Large intestine (tissue), 3 donors: ENCODE results near the gene TDP2. TPM values are rescaled to one million over a fixed set of nuclear protein-coding genes. Genes with fewer than 3 reads are reported as not detected.
"Not testable (repeated sequence)": the region's sequence is repeated elsewhere in the genome, so short reads cannot be mapped to it uniquely, and the experiment has no call there.

Source experiments
- DNase-seq, 2 donors: peaks; one replicate each; pipeline versions ENCODE4 v3.0.0 to v3.0.0-alpha.2; 2013
- H3K27ac ChIP-seq: one replicate; pipeline ENCODE4 v1.5.1; 2013; ENCODE audit warnings: low read length
- H3K27me3 ChIP-seq: 2 replicates; pipeline ENCODE4 v1.6.1; 2013; ENCODE audit warnings: low read length; ENCODE audit not compliant: control insufficient read depth, insufficient read depth
- H3K36me3 ChIP-seq: 2 replicates; pipeline ENCODE4 v1.6.1; 2013; ENCODE audit warnings: low read length; ENCODE audit not compliant: control insufficient read depth, insufficient read depth
- H3K4me1 ChIP-seq: one replicate; pipeline ENCODE4 v1.6.1; 2013; ENCODE audit warnings: low read length; ENCODE audit not compliant: control insufficient read depth, insufficient read depth
- H3K4me3 ChIP-seq: one replicate; pipeline ENCODE4 v1.5.1; 2013; ENCODE audit warnings: low read length
- H3K9me3 ChIP-seq: one replicate; pipeline ENCODE4 v1.6.1; 2013; ENCODE audit warnings: mild to moderate bottlenecking, low read depth, low read length, moderate library complexity; ENCODE audit not compliant: control insufficient read depth
- WGBS: methylation state at CpG from one replicate; pipeline ENCODE4 v1.1.5; 2013; ENCODE audit warnings: low lambda C conversion rate; ENCODE audit not compliant: insufficient coverage; 5-methylcytosine and 5-hydroxymethylcytosine counted together
- polyA plus RNA-seq: library from polyadenylated mRNA; unstranded; fragments of 120-200 nt; gene quantifications from one replicate; pipeline ENCODE4 v1.2.1, GENCODE V29; 2013

The TDP2 gene
- polyA plus RNA-seq, 1 donor = 292 TPM

DNA sequence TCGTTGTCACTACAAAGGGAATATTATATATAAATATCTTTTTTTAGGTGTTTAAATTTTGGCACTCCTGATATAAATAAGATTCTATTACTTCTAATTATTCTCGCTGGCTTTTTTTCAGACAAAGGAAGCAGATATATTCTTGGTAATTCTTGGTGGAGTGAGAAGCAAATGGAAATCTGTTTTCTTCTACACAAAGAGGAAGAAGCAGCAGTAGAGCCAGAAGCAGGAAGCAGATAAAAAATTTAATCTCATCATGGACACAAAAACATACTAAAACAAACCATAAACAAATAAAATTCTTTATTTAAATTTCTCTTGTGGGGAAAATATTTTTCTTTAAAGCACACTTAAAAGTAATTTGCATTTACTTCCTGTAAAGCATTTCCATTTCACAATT lies 17.0 kb downstream of the TDP2 start:
- Histone ChIP-seq H3K4me1 (peaks cover 11% of the 10 kb centered on the region), H3K36me3 (peaks cover 35% of the 10 kb centered on the region), H3K4me3 (no peak overlapping the region), H3K27me3 (peaks cover 3% of the 10 kb centered on the region), H3K27ac (no peak overlapping the region), H3K9me3 (no peaks in the 10 kb centered on the region)
- DNase-seq = no peak
- 100% methylated on average over 1 of the region's 2 CpGs for WGBS

DNA sequence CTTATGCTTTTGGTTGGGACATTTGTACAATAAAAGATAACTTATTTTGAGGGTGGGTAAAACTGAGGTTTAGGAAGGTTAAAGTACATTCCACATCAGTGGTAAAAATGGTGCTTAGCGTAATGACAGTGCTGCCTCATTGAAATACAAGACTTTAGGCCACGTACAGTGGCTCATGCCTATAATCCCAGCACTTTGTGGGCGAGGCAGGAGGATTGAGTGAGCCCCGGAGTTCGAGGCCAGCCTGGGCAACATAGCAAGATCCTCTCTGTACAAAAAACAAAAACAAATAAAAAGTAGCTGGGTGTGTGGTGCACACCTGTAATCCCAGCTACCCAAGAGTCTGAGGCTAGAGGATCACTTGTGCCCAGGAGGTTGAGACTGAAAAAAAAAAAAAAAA lies 18.4 kb downstream of the TDP2 start:
- H3K27me3 ChIP-seq = peaks cover 3% of the 10 kb centered on the region
- DNase-seq = no peak
- no peaks in the 10 kb centered on the region for H3K9me3 ChIP-seq
- peaks cover 28% of the 10 kb centered on the region for H3K36me3 ChIP-seq
- peaks cover 10% of the 10 kb centered on the region for H3K4me1 ChIP-seq
- no peak overlapping the region for H3K4me3 ChIP-seq
- no CpG with 5 or more reads among the region's 5 CpGs for WGBS
- no peak overlapping the region for H3K27ac ChIP-seq

DNA sequence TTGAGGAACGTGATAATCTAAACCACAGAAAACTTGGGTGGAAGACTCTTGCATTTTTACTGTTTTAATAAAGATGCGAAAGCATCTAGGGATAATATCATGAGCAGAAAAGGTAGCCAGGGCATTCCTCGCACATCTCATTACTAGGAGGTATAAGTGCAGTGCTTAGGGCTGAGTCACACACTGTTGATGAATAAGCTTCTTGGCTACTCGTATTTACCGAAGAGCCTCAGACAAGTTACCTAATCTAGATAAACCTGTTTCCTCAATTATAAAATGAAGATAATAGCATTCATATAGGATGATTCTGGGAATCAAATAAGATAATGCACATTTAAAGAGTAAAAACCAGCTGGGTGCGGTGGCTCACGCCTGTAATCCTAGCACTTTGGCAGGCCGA lies 19.9 kb downstream of the TDP2 start:
- no peak overlapping the region for H3K4me3 ChIP-seq
- H3K36me3 ChIP-seq = peaks cover 15% of the 10 kb centered on the region
- WGBS = 80% methylated on average over 1 of the region's 8 CpGs
- DNase-seq = no peak
- no peaks in the 10 kb centered on the region for H3K9me3 ChIP-seq
- no peak overlapping the region for H3K27ac ChIP-seq
- peaks cover 6% of the 10 kb centered on the region for H3K4me1 ChIP-seq
- peaks cover 3% of the 10 kb centered on the region for H3K27me3 ChIP-seq

DNA sequence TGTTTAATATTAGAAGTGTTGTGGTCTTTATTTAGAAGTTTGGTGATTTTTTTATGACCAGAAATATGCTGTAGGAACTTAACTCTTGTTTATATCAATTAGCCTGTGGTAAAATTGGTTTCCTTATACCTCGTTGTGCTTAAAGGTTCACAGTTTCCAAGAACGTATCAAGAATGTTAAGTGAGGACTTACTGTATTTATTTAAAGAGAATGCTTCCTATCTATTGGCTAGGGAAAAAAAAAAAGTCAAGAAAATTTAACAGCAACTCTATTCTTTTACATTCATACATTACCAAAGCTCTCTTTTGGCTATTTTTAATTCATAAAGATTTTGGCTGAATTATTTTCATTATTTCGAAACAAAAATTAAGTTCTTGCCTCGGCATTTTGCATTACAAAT lies 22.3 kb downstream of the TDP2 start:
- Histone ChIP-seq H3K27me3 (peaks cover 3% of the 10 kb centered on the region), H3K4me1 (peaks cover 6% of the 10 kb centered on the region), H3K36me3 (no peaks in the 10 kb centered on the region), H3K27ac (no peak overlapping the region), H3K9me3 (no peaks in the 10 kb centered on the region), H3K4me3 (no peak overlapping the region)
- WGBS = 75% methylated on average over 2 of the region's 4 CpGs
- DNase-seq = no peak

DNA sequence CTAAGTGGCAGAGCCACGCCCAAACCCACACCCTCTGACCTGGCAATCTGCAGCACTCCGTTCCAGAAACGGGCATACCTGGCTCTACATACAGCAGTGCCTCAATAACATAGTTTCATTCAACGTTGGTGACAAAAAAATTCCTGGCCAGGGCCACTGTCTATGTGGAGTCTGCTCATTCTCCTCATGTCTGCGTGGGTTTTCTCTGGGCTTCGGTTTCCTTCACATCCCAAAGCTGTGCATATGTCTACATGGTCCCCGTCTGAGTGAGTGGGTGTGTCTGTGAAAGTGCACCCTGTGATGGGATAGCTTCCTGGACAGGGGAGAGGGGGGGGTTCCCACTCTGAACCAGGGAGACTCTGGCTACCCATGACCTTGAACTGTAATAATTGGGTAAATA lies 22.8 kb downstream of the TDP2 start:
- no peak overlapping the region for H3K4me3 ChIP-seq
- peaks cover 6% of the 10 kb centered on the region for H3K4me1 ChIP-seq
- DNase-seq = no peak
- H3K9me3 ChIP-seq = no peaks in the 10 kb centered on the region
- peaks cover 3% of the 10 kb centered on the region for H3K27me3 ChIP-seq
- no peaks in the 10 kb centered on the region for H3K36me3 ChIP-seq
- no peak overlapping the region for H3K27ac ChIP-seq
- WGBS = no CpG with 5 or more reads among the region's 7 CpGs

DNA sequence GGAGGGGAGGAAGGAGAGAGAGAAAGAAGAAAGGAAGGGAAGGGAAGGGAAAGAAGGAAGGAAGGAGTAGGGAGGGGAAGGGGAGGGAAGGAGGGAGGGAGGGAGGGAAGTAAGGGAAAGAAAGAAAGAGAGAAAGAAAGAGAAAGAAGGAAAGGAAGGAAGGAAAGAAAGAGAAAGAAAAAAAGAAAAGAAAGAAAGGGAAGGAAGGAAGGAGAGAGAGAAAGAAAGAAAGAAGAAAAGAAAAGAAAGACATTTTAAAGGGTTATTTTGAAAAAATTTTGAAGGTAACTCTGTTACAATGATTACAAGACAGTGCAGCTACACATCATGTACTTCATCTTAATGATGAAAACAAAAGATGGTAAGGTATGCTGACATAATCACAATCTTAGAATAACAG lies 24.6 kb downstream of the TDP2 start:
- DNase-seq = no peak
- Histone ChIP-seq H3K27me3 (peaks cover 3% of the 10 kb centered on the region), H3K4me1 (peaks cover 6% of the 10 kb centered on the region), H3K9me3 (no peaks in the 10 kb centered on the region), H3K36me3 (no peaks in the 10 kb centered on the region), H3K27ac (no peak overlapping the region), H3K4me3 (no peak overlapping the region)

DNA sequence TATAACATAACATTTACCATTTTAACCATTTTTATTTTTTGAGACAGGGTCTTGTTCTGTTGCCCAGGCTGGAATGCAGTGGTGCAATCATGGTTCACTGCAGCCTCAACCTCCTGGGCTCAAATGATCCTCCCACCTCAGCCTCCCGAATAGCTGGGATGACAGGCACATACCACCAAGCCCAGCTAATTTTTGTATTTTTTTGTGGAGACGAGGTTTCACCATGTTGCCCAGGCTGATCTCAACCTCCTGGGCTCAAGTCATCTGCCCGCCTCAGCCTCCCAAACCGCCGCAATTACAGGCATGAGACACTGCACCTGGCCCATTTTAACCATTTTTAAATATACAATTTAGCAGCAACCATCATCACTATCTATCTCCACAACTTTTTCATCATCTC lies 26.1 kb downstream of the TDP2 start:
- not testable (repeated sequence) for DNase-seq, H3K4me3 ChIP-seq, H3K36me3 ChIP-seq, H3K4me1 ChIP-seq, H3K27ac ChIP-seq, H3K9me3 ChIP-seq, H3K27me3 ChIP-seq
- no CpG with 5 or more reads among the region's 5 CpGs for WGBS

DNA sequence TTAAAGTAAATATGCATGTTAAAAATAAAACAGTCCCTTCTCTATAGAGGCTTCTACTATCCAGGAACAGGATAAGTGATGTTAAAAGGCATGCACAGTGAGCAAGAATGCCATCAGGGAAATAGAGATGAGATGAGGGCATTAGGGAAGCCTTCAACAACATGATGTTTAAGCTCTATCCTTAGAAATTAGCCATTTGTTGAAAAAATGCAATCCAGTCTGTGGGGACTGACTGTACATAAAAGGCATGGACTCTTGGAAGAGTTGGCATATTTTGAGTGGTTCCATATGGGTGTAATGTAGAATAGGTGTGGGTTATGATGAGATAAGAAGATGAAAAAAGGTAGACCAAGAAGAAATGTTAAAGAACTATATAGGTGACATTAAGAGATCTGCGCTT lies 26.5 kb downstream of the TDP2 start:
- H3K27ac ChIP-seq = no peak overlapping the region
- 100% methylated on average over 1 of the region's 1 CpG for WGBS
- DNase-seq = no peak
- H3K27me3 ChIP-seq = no peaks in the 10 kb centered on the region
- H3K4me3 ChIP-seq = no peak overlapping the region
- H3K36me3 ChIP-seq = no peaks in the 10 kb centered on the region
- no peaks in the 10 kb centered on the region for H3K4me1 ChIP-seq
- no peaks in the 10 kb centered on the region for H3K9me3 ChIP-seq

DNA sequence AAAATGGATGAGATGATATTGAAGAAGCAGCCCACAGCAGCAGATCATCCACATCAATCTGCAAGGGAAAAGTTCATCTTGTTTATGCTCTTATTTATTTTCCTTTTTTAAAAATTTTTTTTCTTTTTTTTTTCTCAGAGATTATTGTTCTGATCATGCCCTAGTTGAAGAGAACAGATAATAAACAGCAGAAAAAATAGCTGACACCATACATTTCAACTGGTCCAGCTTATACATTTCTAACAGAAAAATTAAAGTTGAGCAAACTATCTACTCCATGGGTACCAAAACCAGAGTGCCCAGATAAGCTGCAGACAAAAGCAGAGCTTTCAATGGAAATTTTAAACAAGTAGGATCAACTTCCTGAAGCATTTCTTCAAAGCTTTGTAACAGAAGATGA lies 30.0 kb downstream of the TDP2 start:
- Histone ChIP-seq H3K27ac (no peak overlapping the region), H3K36me3 (no peaks in the 10 kb centered on the region), H3K9me3 (no peaks in the 10 kb centered on the region), H3K4me3 (no peak overlapping the region), H3K27me3 (no peaks in the 10 kb centered on the region), H3K4me1 (no peaks in the 10 kb centered on the region)
- no peak for DNase-seq

DNA sequence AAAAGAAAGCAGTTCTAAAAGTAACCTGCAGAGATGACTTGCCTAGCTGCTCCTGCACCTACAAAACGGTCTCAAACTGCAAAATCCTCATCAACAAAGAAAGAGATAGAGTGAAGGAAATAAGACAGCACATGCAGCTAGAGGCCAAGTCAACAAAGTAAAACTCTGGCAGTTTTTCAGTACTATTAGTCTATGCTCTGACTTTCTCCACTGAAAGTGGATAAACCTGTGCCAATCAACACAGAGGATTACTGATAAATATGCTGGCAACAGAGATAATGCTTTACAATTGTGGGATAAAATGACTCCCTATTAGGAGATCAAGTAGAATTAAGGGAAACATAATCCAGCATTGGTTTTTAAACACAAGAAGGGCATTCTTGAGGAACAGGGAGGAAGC lies 34.1 kb downstream of the TDP2 start:
- H3K36me3 ChIP-seq = no peaks in the 10 kb centered on the region
- H3K27ac ChIP-seq = no peak overlapping the region
- no peaks in the 10 kb centered on the region for H3K9me3 ChIP-seq
- WGBS = 20% methylated on average over 1 of the region's 1 CpG
- no peaks in the 10 kb centered on the region for H3K27me3 ChIP-seq
- H3K4me1 ChIP-seq = no peaks in the 10 kb centered on the region
- no peak for DNase-seq
- H3K4me3 ChIP-seq = no peak overlapping the region

DNA sequence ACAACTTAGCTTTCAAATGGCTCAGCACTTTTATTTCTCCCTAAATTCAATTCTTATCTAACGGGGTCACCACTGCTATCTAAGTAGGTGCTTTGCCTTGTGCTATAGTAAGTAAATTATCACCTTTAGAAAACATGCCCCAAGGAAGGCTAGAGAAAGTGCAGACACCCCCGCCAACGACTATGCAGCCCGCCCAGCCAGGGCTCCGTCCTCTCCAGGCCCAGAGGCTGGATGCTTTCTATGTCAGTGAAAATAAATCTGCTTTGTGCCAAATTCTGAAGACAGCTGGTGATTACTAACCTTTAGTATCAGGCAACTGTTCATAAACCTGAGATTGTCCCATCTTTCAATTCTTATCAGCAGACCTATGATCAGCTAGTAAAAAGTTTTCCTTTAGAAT lies 35.0 kb downstream of the TDP2 start:
- no peaks in the 10 kb centered on the region for H3K9me3 ChIP-seq
- no CpG with 5 or more reads among the region's 5 CpGs for WGBS

More for the DNA sequence above, 35.0 kb downstream of the TDP2 start:
- H3K4me1 ChIP-seq = no peaks in the 10 kb centered on the region
- DNase-seq = no peak
- H3K4me3 ChIP-seq = no peak overlapping the region
- H3K36me3 ChIP-seq = no peaks in the 10 kb centered on the region
- no peaks in the 10 kb centered on the region for H3K27me3 ChIP-seq
- H3K27ac ChIP-seq = no peak overlapping the region
